NCI-H1092 treated with DMSO at 0.1 percent for 48 hours (cell line): ENCODE measurements around the gene TOB1.
A peak's percentile ranks its signal among the peaks of the same experiment; 100 is the strongest.
"Not testable (repeated sequence)": the region's sequence is repeated elsewhere in the genome, so short reads cannot be mapped to it uniquely, and the experiment has no call there.

Source experiments
- DNase-seq: peaks from one replicate; lab custom pipeline; 2025; lab: John Stamatoyannopoulos, UW

The TOB1 gene

DNA sequence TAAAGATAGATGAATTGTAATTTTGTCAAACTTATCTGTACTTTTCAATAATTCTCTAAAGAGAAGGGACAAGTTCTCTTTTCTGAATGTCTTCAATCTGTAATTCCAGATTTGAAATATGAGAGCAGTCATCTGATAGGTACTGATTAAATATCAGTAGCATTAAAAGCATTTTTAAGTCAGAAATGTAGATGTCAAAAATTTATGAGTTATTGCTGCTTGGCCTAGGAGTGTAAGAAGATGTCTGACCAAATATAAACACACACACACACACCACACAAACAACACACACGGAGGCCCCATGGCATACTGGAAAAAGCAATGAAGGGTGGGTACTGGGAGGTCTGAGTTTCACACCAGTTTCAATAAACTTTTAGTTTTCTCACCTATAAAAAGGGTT is 2.4 kb upstream of the TOB1 start:
- DNase-seq, result no peak

DNA sequence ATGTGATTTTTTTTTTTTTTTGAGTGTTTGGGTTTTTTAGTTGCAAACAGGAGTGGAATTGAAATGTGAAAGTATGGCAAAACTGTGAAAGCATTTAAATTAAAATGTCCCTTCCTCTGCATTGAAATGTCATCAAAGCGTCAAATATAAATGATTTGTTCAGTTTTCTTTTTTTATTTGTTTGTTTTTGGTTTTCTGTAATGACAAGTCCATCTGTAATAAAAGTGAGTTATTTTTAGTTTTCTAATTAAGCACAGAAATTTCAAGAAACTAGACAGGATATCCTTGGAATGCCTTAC is 1.9 kb upstream of the TOB1 start:
- no peak for DNase-seq

DNA sequence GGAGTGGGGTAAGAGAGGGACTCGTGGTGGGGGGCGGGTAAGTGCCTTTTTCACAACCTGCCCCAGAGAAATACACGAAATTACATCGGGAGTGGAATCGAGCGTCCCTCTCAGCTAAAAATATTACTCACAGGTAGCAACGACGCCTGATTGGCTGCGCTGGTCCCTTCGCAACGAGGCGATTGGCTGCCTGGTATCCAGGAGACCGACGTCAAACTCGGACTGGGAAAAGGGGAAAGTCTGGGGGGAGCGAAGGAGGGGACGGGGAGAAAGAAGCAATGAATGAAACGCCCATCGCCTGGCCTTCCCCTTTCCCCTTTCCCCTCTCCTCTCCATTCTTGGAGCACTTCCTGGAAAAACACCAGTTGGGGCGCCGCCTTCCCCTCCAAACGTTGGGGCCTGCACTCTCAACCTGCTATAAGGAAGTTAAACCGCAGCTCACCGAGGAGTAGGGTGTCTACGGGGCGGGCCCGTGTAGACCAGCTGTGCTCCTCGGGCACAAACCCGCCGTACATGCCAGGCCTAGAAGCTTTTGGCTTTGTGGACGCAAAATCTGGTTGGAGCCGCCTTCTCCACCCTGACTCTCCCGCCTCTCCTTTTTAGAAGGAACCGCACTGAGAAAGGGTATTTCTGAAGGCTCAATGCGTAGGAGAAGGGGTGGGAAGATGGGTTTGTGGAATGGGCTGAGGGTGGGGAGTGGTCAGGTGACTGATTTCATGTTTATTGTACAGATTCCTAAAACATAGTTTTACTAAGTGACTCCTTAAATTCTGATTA is 1.4 kb upstream of the TOB1 start:
- peak; percentile 96 for DNase-seq

DNA sequence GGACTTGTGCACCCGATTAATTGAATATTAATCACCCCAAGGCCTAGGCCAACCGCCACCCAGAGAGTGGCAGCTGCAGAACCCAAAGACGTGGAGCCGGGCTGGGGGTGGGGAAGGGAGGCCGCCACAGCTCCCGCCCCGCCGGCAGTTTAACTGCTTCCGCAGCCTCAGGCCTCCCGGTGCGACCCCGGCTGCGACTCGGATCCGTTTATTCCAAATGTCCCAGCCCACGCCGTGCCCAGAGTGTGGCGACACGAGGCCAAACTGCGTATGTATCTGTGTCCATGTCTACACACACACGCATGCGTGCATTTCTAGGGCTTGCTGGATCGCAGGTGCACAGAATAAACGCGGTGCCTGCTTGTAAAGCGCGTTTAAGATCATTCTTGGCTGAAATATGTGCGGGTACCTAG is 802 bp upstream of the TOB1 start:
- DNase-seq, result peak; percentile 77

DNA sequence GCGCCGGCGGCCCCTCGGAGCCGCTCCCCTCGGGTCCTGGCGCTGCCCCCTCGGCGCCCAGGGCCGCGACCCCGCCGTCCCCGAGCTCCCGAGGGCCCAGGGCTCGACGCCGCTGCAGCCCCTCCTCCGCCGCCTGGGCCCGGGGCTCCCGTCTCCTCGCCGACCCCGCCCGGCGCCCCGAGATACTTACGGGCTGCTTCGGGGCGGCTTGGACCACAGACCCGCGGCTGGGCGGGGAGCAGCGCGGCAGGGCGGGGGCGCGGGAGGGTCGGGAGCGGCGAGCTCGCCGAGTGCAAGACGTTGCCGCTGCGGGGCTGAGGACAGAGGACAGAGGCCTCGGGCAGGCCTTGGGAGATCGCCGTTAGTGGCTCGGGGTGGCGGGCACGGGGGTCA is 290 bp downstream of the TOB1 start:
- no peak for DNase-seq

DNA sequence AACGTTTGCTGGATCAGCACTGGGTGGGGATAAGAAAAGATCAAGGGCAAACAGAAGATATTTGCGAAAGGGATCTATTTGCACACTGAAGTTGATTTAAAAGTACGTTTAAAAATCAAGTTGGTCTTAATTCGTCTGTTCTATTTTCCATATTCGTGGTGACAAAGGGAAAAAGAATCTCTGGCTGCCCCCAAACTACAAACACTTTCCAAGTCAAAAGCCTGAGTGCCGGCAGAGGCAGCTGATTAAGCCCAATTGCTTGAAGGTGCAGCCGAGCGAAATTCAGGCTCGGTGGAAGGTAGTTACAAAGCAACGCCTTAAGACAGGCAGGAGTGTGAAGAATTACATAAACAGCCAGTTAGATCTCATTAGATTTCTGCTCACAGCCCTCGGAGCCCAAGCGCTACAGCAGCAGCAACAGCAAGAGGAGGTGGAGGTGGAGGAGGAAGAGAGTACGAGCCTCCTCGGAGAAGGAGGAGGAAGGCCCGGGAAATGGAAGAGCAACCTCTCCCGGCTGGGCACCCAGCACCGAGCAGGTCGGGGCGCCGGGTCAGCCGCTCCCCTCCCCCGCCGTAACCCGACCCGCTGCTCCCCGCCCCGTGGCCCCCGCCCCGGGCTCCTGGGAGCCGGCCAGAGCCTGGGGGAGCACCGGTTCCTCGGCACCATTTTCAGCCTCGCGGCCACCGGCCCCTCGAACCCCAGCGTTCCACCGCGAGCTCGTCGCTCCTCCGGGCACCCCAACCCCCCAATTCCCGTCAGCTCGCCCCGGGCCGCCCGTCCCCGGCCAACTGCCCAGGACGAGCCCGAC is 890 bp downstream of the TOB1 start:
- peak; percentile 52 for DNase-seq

DNA sequence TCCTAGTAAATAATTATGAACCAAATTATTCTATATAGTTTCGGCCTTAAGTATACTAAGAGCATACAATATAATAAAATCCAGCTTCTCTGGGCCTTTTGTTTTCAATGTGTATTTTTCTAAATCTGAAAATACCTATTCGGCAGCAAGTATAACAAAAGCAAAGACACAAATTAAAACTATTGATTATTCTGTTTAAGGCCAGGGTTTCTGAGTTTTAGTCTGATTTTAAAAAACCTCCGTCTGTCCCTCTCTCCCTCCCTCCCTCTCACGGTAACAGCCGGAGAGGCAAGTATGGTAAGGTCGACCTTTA is 1.5 kb downstream of the TOB1 start:
- no peak for DNase-seq

DNA sequence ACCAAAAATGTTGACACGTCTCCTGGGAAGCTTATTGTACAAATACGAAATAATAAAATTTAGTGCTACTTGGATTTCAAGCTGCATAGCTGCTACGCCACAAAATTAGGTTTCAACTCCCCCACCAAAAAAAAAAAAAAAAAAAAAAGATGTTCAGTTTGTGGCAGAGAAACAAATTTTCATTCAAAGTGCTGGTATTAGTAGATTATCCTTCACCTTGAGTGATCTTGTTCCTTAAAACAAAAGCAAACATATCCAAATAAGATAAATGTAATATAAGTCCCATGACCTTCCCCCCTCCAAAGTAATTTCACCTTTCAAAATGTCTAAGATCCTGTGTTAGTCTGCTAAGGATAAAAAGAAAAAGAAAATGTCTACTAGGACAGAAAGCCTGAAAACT is 2.2 kb downstream of the TOB1 start:
- DNase-seq, result no peak

DNA sequence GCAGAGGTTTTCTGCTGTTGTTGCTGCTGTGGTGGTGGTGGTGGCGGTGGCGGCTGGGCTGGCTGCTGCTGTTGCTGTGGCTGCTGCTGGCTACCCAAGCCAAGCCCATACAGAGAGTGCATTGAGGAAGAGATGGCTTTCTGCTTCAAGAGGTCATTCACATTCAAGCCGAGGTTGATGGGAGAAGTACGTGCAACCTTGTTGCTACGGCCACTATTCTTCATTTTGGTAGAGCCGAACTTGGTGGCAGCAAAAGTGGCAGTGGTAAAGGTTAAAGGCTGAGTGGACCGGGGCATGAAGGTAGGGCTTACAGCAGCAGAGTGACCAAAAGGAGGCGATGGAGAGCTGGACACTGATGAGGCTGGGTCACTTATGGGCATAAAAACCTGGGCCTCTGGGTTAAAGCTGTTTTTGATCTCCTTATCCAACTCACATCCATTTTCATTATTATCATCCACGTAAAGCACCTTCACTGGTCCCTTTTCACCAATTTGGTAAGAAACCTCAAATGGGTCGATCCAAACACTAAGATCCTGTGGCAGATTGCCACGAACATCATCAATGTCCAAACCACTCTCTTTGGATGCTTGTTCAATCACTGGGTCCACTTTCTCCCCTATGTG is 2.8 kb downstream of the TOB1 start:
- peak; percentile 15 for DNase-seq

DNA sequence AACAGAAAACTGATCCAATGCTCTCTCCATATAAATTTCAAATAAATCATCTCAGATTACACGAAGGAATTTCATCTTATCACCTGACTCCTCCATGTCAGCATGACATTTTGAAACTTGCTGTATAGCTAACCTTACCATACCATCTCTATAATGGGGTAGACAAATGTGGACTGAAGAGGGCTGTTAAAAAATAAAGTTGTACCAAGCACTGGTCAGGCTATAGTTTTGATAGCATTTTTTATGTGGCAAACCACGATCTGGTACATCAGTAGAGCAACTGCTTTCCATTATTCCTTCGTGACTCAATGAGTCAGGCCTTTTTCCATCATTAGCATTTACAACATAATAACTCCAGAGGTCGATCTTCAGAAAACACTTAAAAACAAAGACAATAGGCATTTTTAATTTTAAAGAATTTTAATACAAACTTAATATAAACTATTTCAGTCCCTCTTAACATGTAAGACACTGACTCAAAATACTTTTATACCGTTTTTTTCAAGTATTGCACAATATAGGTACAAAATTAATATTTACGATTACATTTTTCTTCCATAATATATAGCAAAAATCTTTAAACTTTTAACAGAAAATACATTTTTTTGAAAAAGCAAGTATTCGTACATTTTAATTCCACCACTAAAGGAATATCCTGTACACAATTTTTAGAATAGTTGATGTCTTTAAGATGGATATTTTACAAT is 4.2 kb downstream of the TOB1 start:
- no peak for DNase-seq

DNA sequence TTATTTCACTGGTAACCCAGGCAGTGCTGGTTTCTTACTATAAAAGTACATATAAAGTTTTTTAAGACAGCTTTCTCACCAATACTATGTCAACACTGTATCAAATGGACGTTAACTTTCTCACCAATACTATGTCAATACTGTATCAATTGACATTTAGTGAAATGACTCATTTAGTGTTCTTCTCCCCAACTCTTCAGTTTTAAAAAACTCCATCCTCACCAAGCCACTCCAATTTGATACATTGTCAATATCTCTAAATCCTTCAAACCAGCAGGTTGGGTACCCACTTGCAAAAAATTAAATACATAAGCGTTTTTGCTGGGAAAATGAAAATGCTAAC is 4.8 kb downstream of the TOB1 start:
- no peak for DNase-seq

DNA sequence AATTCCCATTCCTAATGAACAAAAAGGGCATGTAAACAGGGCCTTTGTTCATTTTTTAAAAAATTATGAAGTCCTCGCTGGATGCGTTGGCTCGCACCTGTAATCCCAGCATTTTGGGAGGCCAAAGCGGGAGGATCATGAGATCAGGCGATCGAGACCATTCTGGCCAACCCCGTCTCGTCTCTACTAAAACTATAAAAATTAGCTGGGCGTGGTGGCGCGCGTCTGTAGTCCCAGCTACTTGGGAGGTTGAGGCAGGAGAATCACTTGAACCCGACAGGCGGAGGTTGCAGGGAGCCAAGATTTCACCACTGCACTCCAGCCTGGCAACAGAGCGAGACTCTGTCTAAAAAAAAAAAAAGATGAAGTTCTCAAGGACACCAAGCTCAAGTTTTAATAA is 6.4 kb downstream of the TOB1 start:
- not testable (repeated sequence) for DNase-seq

DNA sequence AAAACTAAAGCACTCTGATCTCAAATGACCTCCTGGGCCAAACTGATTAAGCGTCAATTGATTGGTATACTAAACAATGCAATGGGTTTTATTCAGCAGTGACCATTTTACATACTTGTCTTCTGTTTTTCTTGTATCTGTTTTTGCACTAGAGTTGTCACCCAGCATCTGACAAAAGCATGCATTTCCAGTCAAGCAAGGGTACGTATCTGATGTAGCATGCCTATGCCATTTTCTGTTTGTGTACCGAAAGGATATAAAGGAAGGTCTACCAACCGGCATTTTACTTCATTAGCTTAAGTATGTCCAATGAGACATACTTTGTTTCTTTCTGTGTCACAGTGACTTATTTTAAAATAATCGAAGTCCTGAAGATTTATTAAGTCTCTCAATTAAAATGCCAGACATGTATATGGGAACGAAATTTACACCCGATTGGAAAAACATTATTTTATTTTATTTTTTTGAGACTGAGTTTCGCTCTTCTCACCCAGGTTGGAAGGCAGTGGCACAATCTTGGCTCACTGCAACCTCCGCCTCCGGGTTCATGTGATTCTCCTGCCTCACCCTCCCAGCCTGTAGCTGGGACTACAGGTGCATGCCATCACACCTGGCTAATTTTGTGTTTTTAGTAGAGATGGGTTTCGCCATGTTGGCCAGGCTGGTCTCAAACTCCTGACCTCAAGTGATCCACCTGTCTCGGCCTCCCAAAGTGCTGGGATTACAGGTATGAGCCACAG is 7.5 kb downstream of the TOB1 start:
- DNase-seq, result no peak

DNA sequence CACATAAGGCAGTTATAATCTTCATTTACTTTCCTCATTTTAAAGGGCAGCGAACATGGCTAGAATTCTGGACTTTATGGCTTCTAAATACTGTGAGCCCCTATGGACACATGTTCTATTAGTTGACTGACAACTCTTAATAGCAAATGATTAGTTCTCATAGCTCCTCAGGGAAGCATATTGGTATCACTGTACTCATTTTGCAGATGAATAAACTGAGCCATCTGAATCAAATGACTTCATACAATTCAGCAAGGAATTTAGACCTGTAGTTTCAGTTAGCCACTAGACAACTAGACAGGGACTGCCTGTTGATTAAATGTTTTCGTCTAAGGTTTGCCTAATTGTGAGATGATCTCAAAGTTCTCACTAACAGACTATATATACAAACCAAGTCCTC is 9.7 kb downstream of the TOB1 start:
- DNase-seq, result no peak

DNA sequence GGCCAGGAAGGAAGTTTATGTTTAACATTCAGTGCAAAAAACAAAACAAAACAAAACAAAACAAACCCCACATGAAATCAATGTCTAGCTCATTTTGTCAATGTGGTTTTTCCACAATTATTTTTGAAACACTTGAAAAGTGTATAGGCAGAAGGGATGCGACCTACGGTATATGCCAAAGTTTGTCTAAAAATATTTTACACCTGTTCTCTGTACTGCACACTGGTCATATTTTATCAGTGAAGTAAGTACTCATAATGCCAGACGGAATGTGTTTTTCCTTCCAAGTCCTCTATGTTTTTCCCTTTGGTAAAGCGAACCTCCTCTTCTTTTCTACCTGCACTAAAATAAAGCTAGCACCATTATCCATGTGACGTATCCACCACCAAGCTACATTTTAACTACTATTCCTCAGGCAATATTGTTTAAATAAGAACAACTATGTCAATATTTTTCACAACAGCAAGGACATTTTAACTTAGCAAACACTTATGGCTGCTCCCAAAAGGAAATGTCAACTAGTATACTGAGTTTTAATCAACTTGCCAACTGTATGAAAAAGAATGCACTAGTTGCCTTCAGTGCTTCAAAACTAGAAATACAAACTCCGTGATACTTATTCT is 10.3 kb downstream of the TOB1 start:
- DNase-seq, result no peak

DNA sequence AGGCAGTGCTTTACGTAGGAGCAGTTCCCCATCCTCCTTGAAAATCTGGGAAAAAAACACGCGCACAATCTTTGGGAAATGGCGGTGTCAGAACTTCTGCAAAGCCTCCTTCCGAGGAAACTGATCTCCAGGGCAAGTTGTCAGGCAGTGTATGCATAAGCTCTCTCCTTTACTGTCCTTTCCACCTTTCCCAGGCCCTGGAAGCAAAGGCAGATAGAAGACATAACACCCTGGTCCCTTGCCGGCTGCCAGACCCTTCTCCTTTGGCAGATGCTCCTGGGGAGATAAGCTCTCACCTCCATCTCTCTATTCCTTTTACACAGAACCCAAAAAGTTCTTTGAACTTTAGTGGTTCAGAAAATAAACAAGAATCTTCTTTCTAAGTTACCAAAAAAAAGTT is 12.4 kb downstream of the TOB1 start:
- DNase-seq, result no peak

DNA sequence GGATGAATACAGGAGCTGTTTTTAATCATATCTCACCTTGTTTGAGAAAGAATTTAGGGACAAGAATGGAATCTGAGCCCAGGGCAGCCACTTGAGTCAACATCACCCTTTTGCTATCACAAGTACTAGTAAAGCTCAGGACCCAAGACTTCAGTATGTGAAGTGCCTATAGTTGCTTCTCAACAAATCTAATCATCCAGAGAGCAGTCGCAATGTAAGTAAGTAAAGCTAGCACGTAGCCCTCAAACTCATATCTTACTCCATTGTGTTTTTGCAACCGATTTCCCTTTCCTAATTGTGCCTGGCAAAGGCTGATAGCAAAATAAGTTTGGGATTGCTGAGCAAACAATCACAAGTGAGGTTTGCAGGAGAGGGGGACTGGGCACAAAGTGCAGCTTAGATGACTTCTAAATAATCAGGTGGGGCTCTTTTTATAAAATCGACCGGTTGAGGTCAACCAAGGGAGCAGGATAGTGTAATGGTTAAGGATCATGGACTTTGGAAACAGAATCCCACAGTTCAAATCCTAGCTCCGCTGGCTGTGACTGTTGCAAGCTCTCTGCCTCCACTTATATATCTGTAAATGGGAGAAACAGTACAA is 13.0 kb downstream of the TOB1 start:
- no peak for DNase-seq

DNA sequence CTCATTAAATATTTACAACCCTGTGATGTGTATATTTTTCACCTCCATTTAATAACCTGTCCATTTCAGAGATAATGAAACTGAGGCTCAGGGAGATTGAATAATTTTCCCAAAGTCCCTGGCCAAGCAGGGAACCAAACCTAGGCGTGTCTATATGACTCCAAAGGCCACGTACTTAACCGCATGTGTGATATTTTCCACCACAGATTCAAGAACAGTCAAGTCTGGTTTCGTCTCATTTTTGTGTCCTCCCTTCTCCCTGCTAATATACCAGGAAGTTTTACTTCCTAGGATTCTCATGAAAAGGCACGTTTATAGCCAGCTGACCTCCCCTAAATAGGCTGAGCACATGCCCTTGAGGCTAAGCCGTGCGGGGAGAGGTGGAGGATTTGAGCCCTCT is 15.5 kb downstream of the TOB1 start:
- DNase-seq, result no peak

DNA sequence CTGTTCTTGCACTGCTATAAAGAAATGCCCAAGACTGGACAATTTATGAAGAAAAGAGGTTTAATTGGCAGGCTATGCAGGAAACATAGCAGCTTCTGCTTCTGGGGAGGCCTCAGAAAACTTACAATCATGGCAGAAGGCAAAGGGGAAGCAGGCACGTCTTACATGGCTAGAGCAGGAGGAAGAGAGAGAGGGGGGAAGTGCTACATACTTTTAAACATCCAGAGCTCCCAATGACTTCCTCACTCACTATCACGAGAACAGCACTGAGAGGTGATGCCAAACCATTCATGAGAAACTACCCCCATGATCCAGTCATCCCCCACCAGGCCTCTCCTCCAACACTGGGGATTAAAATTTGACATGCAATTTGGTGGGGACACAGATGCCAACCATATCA is 17.4 kb downstream of the TOB1 start:
- DNase-seq, result no peak

DNA sequence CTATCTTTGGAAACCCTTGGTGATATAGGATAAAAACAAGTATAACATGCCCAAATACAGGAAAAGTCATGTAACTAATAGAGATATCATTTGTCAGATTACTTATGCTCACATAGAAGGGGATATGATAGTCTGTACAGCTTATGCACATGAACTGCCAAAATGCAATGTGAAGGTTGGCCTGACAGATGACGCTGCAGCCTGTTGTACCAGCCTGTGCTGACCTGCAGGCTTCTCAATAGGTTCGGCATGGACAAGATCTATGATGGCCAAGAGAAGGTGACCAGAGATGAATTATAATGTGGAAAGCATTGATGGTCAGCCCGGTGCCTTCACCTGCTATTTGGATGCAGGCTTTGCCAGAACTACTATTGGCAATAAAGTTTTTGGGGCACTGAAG is 18.1 kb downstream of the TOB1 start:
- no peak for DNase-seq

DNA sequence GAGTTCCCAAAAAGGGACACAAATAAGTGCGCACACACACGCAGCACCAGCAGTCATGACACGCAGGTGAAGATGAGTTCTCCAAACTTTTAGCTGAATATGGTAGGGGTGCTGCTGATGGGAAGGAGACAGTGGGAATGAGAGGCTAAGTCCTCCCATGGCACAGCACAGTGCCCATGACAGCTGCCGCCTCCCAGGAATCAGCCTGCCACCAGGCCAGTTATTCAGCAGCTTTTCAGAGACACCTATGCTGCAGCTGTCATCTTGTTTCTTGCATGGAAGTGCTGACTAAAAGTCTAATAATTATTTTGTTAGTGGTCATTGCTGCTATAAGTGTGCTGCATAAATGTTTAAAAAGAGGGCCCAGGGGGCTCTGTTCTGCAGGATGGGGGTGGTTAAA is 18.6 kb downstream of the TOB1 start:
- no peak for DNase-seq
